Measurements from ENCODE around the gene LRRTM2. TPM values are rescaled to one million over a fixed set of nuclear protein-coding genes. Genes with fewer than 3 reads are reported as not detected.

LRRTM2 gene
- total and polyA plus RNA-seq, 10 of the 15 experiments (the other 5 are each of a cell fraction or from before 2014, with no cell fraction given): 0.04 to 0.14 (median 0.06) TPM; not detected in 2

DNA sequence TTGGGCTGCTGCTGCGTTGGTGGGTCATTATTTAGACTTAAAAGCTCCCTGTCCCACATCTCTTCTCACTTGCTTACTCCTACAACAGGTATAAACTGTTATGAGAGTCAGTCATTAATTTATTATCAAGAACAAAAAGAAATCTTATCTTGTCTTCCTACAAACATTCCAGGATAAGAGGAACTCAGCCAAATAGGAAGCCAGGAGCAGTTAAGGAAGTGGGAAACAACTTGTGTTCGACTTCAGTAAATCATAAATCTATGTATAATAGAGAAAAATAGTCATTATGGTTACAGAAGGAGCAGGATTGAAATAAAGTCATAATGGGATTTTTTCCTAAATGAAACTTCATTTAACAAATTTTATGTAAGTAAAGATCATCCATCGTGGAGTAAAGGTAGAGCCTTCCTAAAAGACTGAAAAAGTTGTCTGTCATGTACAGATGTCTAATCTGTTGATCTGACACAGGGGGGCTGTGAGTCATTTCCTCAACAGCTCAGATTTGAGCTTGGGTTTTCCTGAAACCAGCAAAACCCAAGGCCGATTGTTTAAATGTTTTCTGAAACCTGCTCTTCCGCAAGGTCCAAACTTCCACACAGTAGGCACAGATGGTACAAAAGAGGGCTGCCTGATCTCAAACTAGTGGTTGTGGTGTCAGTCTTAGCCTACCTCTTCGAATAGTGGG lies 25.3 kb upstream of the LRRTM2 start:
- FAIRE-seq (no peak), DNase-seq (ENCODE audit: low read depth, low spot score) (no peak), ATAC-seq (no peak)
- H3K79me2 ChIP-seq (ENCODE audit: control insufficient read depth, insufficient read depth, low read length): no peaks in the 10 kb centered on the region
- H3K9me3 ChIP-seq (replicated peaks; ENCODE audit: control insufficient read depth, insufficient read depth, low read length): no peaks in the 10 kb centered on the region
- ChIA-PET POLR2A (no interaction called here), RAD21 (ENCODE audit: unreplicated experiment) (no interaction called here), CTCF (no interaction called here), SMC1A (ENCODE audit: uncharacterized antibody, unreplicated experiment) (interaction anchor here (1.1 to 1.6 kb wide), 2 partner anchors 12 to 47 kb away, joined by 3 read pairs; no protein-coding TSS in a partner anchor)
- no peak overlapping the region for H3K4me3 ChIP-seq
- 77% methylated on average over 6 of the region's 6 CpGs for WGBS (ENCODE audit: insufficient coverage, insufficient replicate concordance, low lambda C conversion rate, missing lambda C conversion rate)
- BruUV-seq (replicated peaks): no TSS peak
- H3K27ac ChIP-seq (ENCODE audit: control insufficient read depth, insufficient read depth): no peak overlapping the region
- intact Hi-C loops (cut with micrococcal nuclease; ENCODE audit: unreplicated experiment) (no loop called here), in situ Hi-C loops (cut with MboI) (no loop called here)
- no peaks in the 10 kb centered on the region for H3K4me1 ChIP-seq (ENCODE audit: control insufficient read depth, insufficient read depth, low read length)
- no peaks in the 10 kb centered on the region for H4K20me1 ChIP-seq (ENCODE audit: control insufficient read depth, insufficient read depth)
- H3K36me3 ChIP-seq (ENCODE audit: control insufficient read depth in 2 of 2, insufficient read depth in 2 of 2, low read length in 1 of 2): peaks cover 0 to 2% of the 10 kb centered on the region in 2 experiments; a peak in 2 of 4 replicates
- no peaks in the 10 kb centered on the region for H3K27me3 ChIP-seq (replicated peaks in 1 of 2; ENCODE audit: control insufficient read depth in 2 of 2, insufficient read depth in 2 of 2, low read length in 1 of 2)
- no peak overlapping the region for H3K9ac ChIP-seq (ENCODE audit: control insufficient read depth, insufficient read depth, low read length)
- H2AFZ ChIP-seq (ENCODE audit: control insufficient read depth, low read depth, low read length): no peak overlapping the region
- no peak overlapping the region for H3K4me2 ChIP-seq (ENCODE audit: control insufficient read depth, insufficient read depth)
- TF ChIP-seq, protein P1, sequence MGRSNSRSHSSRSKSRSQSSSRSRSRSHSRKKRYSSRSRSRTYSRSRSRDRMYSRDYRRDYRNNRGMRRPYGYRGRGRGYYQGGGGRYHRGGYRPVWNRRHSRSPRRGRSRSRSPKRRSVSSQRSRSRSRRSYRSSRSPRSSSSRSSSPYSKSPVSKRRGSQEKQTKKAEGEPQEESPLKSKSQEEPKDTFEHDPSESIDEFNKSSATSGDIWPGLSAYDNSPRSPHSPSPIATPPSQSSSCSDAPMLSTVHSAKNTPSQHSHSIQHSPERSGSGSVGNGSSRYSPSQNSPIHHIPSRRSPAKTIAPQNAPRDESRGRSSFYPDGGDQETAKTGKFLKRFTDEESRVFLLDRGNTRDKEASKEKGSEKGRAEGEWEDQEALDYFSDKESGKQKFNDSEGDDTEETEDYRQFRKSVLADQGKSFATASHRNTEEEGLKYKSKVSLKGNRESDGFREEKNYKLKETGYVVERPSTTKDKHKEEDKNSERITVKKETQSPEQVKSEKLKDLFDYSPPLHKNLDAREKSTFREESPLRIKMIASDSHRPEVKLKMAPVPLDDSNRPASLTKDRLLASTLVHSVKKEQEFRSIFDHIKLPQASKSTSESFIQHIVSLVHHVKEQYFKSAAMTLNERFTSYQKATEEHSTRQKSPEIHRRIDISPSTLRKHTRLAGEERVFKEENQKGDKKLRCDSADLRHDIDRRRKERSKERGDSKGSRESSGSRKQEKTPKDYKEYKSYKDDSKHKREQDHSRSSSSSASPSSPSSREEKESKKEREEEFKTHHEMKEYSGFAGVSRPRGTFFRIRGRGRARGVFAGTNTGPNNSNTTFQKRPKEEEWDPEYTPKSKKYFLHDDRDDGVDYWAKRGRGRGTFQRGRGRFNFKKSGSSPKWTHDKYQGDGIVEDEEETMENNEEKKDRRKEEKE (IDR thresholded peaks at IDR 0.05): no peak
- TF ChIP-seq, protein P2, sequence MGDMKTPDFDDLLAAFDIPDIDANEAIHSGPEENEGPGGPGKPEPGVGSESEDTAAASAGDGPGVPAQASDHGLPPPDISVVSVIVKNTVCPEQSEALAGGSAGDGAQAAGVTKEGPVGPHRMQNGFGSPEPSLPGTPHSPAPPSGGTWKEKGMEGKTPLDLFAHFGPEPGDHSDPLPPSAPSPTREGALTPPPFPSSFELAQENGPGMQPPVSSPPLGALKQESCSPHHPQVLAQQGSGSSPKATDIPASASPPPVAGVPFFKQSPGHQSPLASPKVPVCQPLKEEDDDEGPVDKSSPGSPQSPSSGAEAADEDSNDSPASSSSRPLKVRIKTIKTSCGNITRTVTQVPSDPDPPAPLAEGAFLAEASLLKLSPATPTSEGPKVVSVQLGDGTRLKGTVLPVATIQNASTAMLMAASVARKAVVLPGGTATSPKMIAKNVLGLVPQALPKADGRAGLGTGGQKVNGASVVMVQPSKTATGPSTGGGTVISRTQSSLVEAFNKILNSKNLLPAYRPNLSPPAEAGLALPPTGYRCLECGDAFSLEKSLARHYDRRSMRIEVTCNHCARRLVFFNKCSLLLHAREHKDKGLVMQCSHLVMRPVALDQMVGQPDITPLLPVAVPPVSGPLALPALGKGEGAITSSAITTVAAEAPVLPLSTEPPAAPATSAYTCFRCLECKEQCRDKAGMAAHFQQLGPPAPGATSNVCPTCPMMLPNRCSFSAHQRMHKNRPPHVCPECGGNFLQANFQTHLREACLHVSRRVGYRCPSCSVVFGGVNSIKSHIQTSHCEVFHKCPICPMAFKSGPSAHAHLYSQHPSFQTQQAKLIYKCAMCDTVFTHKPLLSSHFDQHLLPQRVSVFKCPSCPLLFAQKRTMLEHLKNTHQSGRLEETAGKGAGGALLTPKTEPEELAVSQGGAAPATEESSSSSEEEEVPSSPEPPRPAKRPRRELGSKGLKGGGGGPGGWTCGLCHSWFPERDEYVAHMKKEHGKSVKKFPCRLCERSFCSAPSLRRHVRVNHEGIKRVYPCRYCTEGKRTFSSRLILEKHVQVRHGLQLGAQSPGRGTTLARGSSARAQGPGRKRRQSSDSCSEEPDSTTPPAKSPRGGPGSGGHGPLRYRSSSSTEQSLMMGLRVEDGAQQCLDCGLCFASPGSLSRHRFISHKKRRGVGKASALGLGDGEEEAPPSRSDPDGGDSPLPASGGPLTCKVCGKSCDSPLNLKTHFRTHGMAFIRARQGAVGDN (IDR thresholded peaks at IDR 0.05): no peak
- TF ChIP-seq CHD1 (IDR thresholded peaks at IDR 0.05; ENCODE audit: low read depth, low read length) (no peak), TAF1 (IDR thresholded peaks at IDR 0.05; ENCODE audit: borderline replicate concordance, low read depth, low read length) (no peak), EGR1 (IDR thresholded peaks at IDR 0.05; ENCODE audit: borderline replicate concordance in 1 of 2, low read depth in 2 of 2, low read length in 2 of 2) (no peak), HDGF (IDR thresholded peaks at IDR 0.05) (no peak), NFYA (IDR thresholded peaks at IDR 0.05; ENCODE audit: borderline replicate concordance, low read depth, low read length) (no peak), MTA2 (IDR thresholded peaks at IDR 0.05; ENCODE audit: low read depth) (no peak), FOS (IDR thresholded peaks at IDR 0.05; ENCODE audit: borderline replicate concordance, extremely low read depth, insufficient read length) (no peak)
- TF ChIP-seq, protein P3, sequence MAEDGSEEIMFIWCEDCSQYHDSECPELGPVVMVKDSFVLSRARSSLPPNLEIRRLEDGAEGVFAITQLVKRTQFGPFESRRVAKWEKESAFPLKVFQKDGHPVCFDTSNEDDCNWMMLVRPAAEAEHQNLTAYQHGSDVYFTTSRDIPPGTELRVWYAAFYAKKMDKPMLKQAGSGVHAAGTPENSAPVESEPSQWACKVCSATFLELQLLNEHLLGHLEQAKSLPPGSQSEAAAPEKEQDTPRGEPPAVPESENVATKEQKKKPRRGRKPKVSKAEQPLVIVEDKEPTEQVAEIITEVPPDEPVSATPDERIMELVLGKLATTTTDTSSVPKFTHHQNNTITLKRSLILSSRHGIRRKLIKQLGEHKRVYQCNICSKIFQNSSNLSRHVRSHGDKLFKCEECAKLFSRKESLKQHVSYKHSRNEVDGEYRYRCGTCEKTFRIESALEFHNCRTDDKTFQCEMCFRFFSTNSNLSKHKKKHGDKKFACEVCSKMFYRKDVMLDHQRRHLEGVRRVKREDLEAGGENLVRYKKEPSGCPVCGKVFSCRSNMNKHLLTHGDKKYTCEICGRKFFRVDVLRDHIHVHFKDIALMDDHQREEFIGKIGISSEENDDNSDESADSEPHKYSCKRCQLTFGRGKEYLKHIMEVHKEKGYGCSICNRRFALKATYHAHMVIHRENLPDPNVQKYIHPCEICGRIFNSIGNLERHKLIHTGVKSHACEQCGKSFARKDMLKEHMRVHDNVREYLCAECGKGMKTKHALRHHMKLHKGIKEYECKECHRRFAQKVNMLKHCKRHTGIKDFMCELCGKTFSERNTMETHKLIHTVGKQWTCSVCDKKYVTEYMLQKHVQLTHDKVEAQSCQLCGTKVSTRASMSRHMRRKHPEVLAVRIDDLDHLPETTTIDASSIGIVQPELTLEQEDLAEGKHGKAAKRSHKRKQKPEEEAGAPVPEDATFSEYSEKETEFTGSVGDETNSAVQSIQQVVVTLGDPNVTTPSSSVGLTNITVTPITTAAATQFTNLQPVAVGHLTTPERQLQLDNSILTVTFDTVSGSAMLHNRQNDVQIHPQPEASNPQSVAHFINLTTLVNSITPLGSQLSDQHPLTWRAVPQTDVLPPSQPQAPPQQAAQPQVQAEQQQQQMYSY (CRISPR knock-in tag; IDR thresholded peaks at IDR 0.05): no peak

Measured in GM12878 (cell line).